ENCODE measurements around the gene CLSTN2. TPM values are rescaled to one million over a fixed set of nuclear protein-coding genes. Genes with fewer than 3 reads are reported as not detected.

The CLSTN2 gene
- total RNA-seq, 1 experiment from 2014 or later, result 0.68 TPM

DNA sequence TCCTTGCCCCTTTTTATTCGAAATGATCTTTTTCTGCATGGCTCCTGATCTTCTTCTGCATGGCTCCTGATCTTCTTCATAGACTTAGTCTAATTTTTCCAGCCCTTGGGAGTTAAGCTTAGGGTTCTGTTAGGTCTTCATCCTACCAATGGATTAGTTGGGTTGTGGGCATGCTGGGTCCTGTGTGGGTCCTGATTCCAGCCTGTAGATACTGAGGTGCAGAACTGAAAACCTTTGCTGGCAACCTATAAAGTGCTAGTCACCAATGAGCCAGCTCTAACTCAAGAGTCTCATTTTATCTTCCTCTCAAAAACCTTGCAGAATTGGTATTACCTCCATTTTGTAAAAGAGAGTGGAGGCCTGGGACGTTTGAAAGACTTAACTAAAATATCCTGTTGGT is 229.2 kb downstream of the CLSTN2 start:
- no peaks in the 10 kb centered on the region for H3K23me2 ChIP-seq (ENCODE audit: insufficient read length, low read depth, low read length, poor library complexity, severe bottlenecking)
- no peak overlapping the region for H2BK12ac ChIP-seq (ENCODE audit: insufficient read length, low read depth, low read length)
- H3K79me1 ChIP-seq (ENCODE audit: insufficient read depth, low read depth, low read length, poor library complexity, severe bottlenecking), result no peaks in the 10 kb centered on the region
- no peak overlapping the region for H2AFZ ChIP-seq (ENCODE audit: low read length)
- H2BK20ac ChIP-seq (ENCODE audit: low read depth, low read length, poor library complexity, severe bottlenecking), result no peak overlapping the region
- H2AK5ac ChIP-seq (ENCODE audit: insufficient read length, low read length), result no peak overlapping the region
- no peaks in the 10 kb centered on the region for H3K27me3 ChIP-seq (ENCODE audit: insufficient read depth, low read length)
- no peak for DNase-seq
- peaks cover under 1% of the 10 kb centered on the region in 2 experiments; a peak in 3 of 5 replicates for H3K9me3 Mint-ChIP-seq
- H3K27ac Mint-ChIP-seq, result no peak overlapping the region
- H3K9me3 ChIP-seq (ENCODE audit: control insufficient read depth, low read depth, low read length), result no peaks in the 10 kb centered on the region
- no peak overlapping the region for H3K18ac ChIP-seq (ENCODE audit: insufficient read length, low read depth, low read length)
- no peak overlapping the region for H2BK15ac ChIP-seq (ENCODE audit: low read depth, low read length)
- no peaks in the 10 kb centered on the region for H3K79me2 ChIP-seq (ENCODE audit: insufficient read depth, low read length)
- H4K20me1 ChIP-seq (ENCODE audit: control insufficient read depth, insufficient read depth, insufficient read length), result no peaks in the 10 kb centered on the region
- H4K8ac ChIP-seq (replicated peaks; ENCODE audit: insufficient read length, low read depth, low read length), result no peak overlapping the region
- no peak overlapping the region for H2BK120ac ChIP-seq (ENCODE audit: low read depth, low read length, poor library complexity, severe bottlenecking)
- H3K4me3 Mint-ChIP-seq, result no peak overlapping the region
- no CpG with 5 or more reads among the region's 2 CpGs for whole genome bisulfite sequencing (ENCODE audit: extremely low coverage, insufficient read length, low lambda C conversion rate)
- peaks cover 0 to 6% (median 2%) of the 10 kb centered on the region in 3 experiments; a peak in 2 of 7 replicates for H3K36me3 Mint-ChIP-seq (ENCODE audit: insufficient read depth in 1 of 3, low read depth in 3 of 3)
- H3T11ph ChIP-seq (ENCODE audit: low read length), result no peak overlapping the region
- H3K9ac ChIP-seq (ENCODE audit: extremely low read depth, insufficient read length, low read length), result no peak overlapping the region
- H3K4ac ChIP-seq (ENCODE audit: low read depth, low read length), result no peak overlapping the region
- no peak overlapping the region for H2BK5ac ChIP-seq (ENCODE audit: insufficient read length, low read length)
- H3K14ac ChIP-seq (ENCODE audit: insufficient read depth, low read length), result no peak overlapping the region
- H3K23ac ChIP-seq (ENCODE audit: insufficient read length, low read depth, low read length), result no peak overlapping the region
- H4K91ac ChIP-seq (ENCODE audit: insufficient read length, low read depth, low read length), result no peak overlapping the region
- H3K27me3 Mint-ChIP-seq (ENCODE audit: low read depth), result no peaks in the 10 kb centered on the region; the same call in none of the 2 replicates
- H3K4me2 ChIP-seq (ENCODE audit: insufficient read depth, insufficient read length, low read length), result no peak overlapping the region
- H3K56ac ChIP-seq (ENCODE audit: insufficient read length, low read depth, low read length), result no peak overlapping the region
- H3K4me1 ChIP-seq (ENCODE audit: insufficient read depth, low read length), result no peaks in the 10 kb centered on the region
- H4K5ac ChIP-seq (ENCODE audit: insufficient read length, low read depth, low read length), result no peak overlapping the region
- peaks cover 12 to 15% of the 10 kb centered on the region in 2 experiments for H3K4me1 Mint-ChIP-seq
- no peak overlapping the region for H3K27ac ChIP-seq (ENCODE audit: insufficient read length, low read depth, low read length)
- TF ChIP-seq, protein P1, sequence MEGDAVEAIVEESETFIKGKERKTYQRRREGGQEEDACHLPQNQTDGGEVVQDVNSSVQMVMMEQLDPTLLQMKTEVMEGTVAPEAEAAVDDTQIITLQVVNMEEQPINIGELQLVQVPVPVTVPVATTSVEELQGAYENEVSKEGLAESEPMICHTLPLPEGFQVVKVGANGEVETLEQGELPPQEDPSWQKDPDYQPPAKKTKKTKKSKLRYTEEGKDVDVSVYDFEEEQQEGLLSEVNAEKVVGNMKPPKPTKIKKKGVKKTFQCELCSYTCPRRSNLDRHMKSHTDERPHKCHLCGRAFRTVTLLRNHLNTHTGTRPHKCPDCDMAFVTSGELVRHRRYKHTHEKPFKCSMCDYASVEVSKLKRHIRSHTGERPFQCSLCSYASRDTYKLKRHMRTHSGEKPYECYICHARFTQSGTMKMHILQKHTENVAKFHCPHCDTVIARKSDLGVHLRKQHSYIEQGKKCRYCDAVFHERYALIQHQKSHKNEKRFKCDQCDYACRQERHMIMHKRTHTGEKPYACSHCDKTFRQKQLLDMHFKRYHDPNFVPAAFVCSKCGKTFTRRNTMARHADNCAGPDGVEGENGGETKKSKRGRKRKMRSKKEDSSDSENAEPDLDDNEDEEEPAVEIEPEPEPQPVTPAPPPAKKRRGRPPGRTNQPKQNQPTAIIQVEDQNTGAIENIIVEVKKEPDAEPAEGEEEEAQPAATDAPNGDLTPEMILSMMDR (conservative IDR thresholded peaks at IDR 0.05), result no peak

Data from H9 (cell line).